Prostate gland (tissue), 2 donors: Measurements from ENCODE around the gene PDE10A. TPM values are rescaled to one million over a fixed set of nuclear protein-coding genes. Genes with fewer than 3 reads are reported as not detected.

Experiments used
- DNase-seq: peaks from one replicate; pipeline ENCODE4 v3.0.0-alpha.2; 2019; ENCODE audit warnings: low spot score
- H3K27ac ChIP-seq, 2 donors: fragments of 200-600 bp; sonication (generic); 2 replicates each; pipeline ENCODE4 v1.5.1; 2017 to 2019
- H3K27me3 ChIP-seq: fragments of 200-600 bp; sonication (generic); replicated peaks from 2 replicates; pipeline ENCODE4 v1.5.1; 2019; ENCODE audit not compliant: insufficient read depth
- H3K36me3 ChIP-seq, 2 donors: fragments of 200-600 bp; sonication (generic); 1 replicate in 1 of 2; 2 replicates in 1 of 2; pipeline versions ENCODE4 v1.5.1 to v1.8.1; 2017 to 2019
- H3K4me1 ChIP-seq: fragments of 200-600 bp; sonication (generic); replicated peaks from 2 replicates; pipeline ENCODE4 v1.5.1; 2019
- H3K4me3 ChIP-seq, 2 donors: fragments of 200-600 bp; sonication (generic); 2 replicates each; pipeline ENCODE4 v1.5.1; 2017 to 2019
- H3K9me3 ChIP-seq: fragments of 200-600 bp; sonication (generic); 2 replicates; pipeline ENCODE4 v1.5.1; 2017
- POLR2A ChIP-seq: fragments of 450-650 bp; IDR thresholded peaks from one replicate; pipeline ENCODE4 v1.6.1; 2016; ENCODE audit warnings: antibody characterized with exemption, mild to moderate bottlenecking
- POLR2AphosphoS5 ChIP-seq: sonication (generic); formaldehyde crosslinking; IDR thresholded peaks from one replicate; pipeline ENCODE4 v1.6.1; 2017; ENCODE audit warnings: antibody characterized with exemption
- WGBS: methylation state at CpG from one replicate; pipeline ENCODE4 v1.1.5; 2018; 5-methylcytosine and 5-hydroxymethylcytosine counted together
- intact Hi-C: fragments of 100-400 bp; cut with DNase I; formaldehyde crosslinking; loops from one replicate; pipeline ENCODE4 v1.14.2; 2022
- total RNA-seq, 2 donors: library from RNA; depleted of rRNA; stranded (reverse); fragments of >200 nt; gene quantifications; one replicate each; pipeline ENCODE4 v1.1.0, GENCODE V29; 2016
- TF ChIP-seq, protein P1 (sequence below), 4 experiments: fragments of 200-600 bp in 2 of 4; fragments of 450-650 bp in 2 of 4; sonication (generic) in 2 of 4; IDR thresholded peaks; 1 replicate in 3 of 4; 2 replicates in 1 of 4; pipeline ENCODE4 v1.5.1; 2016 to 2019; ENCODE audit warnings: antibody characterized with exemption in 4 of 4, mild to moderate bottlenecking in 2 of 4, moderate library complexity in 2 of 4

PDE10A gene
- total RNA-seq, 2 donors from 2014 or later = 9.6 to 13.5 TPM

DNA sequence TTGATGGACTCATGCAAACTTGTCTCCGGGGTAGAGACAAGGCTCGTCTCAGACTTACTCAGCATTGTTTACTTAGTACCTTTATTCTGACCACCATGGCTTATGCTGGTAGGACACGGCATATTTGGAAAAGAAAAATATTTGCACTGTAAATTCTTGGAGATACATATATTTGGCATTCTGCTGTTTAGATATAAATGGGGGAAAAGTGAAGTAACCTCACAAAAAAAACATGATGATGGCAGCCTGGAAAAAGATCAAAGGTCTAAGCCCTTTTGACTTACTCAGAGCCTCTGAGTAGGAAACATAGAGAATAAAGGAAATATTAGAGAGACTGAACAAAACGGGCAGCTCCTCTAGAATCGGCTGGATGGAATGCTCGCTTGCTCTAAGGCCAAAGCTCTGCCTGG, 32.5 kb downstream of the PDE10A start:
- no peak overlapping the region for H3K4me3 ChIP-seq
- no peaks in the 10 kb centered on the region for H3K9me3 ChIP-seq
- no peak for DNase-seq
- no peaks in the 10 kb centered on the region for H3K4me1 ChIP-seq
- WGBS = 48% methylated on average over 6 of the region's 6 CpGs
- TF ChIP-seq POLR2A = no peak
- TF ChIP-seq, protein P1, sequence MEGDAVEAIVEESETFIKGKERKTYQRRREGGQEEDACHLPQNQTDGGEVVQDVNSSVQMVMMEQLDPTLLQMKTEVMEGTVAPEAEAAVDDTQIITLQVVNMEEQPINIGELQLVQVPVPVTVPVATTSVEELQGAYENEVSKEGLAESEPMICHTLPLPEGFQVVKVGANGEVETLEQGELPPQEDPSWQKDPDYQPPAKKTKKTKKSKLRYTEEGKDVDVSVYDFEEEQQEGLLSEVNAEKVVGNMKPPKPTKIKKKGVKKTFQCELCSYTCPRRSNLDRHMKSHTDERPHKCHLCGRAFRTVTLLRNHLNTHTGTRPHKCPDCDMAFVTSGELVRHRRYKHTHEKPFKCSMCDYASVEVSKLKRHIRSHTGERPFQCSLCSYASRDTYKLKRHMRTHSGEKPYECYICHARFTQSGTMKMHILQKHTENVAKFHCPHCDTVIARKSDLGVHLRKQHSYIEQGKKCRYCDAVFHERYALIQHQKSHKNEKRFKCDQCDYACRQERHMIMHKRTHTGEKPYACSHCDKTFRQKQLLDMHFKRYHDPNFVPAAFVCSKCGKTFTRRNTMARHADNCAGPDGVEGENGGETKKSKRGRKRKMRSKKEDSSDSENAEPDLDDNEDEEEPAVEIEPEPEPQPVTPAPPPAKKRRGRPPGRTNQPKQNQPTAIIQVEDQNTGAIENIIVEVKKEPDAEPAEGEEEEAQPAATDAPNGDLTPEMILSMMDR (IDR thresholded peaks at IDR 0.05) = no peak
- no peak for TF ChIP-seq POLR2AphosphoS5
- intact Hi-C loops = no loop called here
- no peaks in the 10 kb centered on the region for H3K36me3 ChIP-seq
- no peak overlapping the region for H3K27ac ChIP-seq
- no peaks in the 10 kb centered on the region for H3K27me3 ChIP-seq

DNA sequence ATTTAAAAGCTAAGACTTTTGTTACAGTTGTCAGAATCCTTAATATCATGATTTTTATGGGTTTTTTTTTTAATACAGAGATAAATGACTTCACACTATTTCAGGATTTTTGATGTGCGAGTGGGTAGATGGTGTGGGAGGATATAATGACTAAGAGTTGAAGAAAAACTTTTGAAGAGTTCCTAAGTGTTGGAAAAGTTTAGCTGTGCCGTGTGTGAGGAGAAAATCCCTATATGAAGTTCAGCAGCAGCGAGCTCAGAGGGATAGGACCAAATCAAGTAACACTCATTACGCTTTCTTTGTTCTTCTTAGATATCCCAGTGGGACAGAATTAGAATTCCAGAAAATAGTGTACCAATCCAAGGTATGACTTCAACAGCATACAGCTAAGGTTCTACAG, 34.1 kb downstream of the PDE10A start:
- 87% methylated on average over 4 of the region's 4 CpGs for WGBS
- Histone ChIP-seq H3K27ac (no peak overlapping the region), H3K4me1 (no peaks in the 10 kb centered on the region), H3K27me3 (no peaks in the 10 kb centered on the region), H3K4me3 (no peak overlapping the region), H3K9me3 (no peaks in the 10 kb centered on the region), H3K36me3 (no peaks in the 10 kb centered on the region)
- TF ChIP-seq, protein P1 (IDR thresholded peaks at IDR 0.05) = no peak
- no peak for TF ChIP-seq POLR2AphosphoS5
- no peak for TF ChIP-seq POLR2A
- DNase-seq = no peak
- intact Hi-C loops = no loop called here

DNA sequence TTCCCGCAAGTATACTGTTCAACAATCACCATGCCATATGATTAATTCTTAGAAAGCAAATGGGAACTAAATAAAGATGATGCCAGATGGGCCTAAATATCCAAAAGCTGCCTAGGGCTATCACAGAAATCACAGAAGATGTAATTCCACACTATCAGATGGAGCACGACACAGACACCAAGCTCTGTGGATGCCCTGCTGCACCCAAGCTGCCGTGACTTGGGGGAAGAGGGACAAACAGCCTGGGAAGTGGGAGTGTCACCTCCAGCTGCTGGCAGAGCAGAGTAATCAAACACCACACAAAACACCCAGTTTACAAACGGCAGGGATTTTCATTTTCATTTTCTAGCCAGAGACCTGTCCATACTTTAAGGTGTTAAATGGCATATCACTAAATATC, 35.7 kb downstream of the PDE10A start:
- no peaks in the 10 kb centered on the region for H3K9me3 ChIP-seq
- H3K4me1 ChIP-seq = no peaks in the 10 kb centered on the region
- no peak for DNase-seq
- no peaks in the 10 kb centered on the region for H3K27me3 ChIP-seq
- TF ChIP-seq POLR2A = no peak
- H3K4me3 ChIP-seq = no peak overlapping the region
- intact Hi-C loops = no loop called here
- H3K27ac ChIP-seq = no peak overlapping the region
- WGBS = 77% methylated on average over 4 of the region's 4 CpGs
- H3K36me3 ChIP-seq = no peaks in the 10 kb centered on the region

DNA sequence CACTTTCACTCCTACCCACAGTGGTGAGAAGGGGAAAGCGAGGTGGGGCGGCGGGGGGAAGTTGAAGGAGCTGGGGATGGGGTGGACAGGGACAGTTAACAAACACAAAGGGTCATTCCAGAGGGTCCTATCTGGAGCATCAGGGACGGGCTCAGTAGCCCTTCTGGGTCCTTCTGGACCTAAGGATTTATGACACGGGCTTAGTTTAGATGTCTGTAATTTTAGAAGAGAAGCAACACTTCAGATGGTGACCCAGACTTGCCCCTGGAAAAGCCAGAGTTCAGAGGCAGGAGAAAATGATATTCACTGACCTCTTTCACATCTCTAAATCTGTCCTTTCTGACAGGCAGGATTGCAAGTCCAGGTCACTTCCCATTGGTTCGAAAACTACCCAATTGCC, 36.3 kb downstream of the PDE10A start:
- DNase-seq = no peak
- TF ChIP-seq, protein P1 (IDR thresholded peaks at IDR 0.05) = no peak
- TF ChIP-seq POLR2A (no peak), POLR2AphosphoS5 (no peak)
- intact Hi-C loops = no loop called here
- Histone ChIP-seq H3K4me3 (no peak overlapping the region), H3K27ac (no peak overlapping the region), H3K9me3 (no peaks in the 10 kb centered on the region), H3K27me3 (no peaks in the 10 kb centered on the region), H3K36me3 (no peaks in the 10 kb centered on the region), H3K4me1 (no peaks in the 10 kb centered on the region)
- WGBS = 66% methylated on average over 6 of the region's 6 CpGs

DNA sequence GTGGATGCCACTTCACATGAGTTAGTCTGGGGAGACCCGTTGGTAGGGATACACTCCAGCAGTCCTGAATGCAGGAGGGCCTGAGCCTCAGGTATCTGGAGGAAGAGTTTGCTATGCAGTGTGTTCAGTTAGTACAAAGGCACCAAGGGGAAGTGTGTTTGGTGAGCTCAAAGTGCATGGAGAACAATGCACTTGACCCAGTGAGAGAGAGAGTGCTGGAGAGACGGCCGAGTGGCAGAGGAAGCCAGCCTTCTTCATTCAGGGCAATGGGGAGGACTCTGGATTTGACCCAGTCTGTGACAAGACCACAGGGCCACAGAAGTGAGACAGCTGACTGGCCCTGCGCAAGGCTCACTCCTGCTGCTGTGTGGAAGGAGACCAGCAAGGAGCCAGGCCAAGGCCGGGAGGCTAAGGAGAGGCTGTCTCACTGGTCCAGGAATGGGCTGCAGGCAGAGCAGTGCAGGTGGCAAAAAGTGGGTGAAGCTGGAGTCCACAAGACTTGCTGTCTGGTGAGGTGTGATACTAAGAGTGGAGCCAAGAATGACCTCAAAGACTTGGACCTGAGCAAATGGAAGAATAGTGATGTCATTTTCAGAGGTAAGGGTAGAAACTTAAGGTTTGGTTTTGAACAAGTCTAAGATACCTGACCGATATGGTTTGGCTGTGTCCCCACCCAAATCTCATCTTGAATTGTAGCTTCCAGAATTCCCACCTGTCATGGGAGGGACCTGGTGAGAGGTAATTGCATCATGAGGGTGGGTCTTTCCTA, 38.0 kb downstream of the PDE10A start:
- TF ChIP-seq POLR2AphosphoS5 (no peak), POLR2A (no peak)
- TF ChIP-seq, protein P1 (IDR thresholded peaks at IDR 0.05) = no peak
- WGBS = 94% methylated on average over 6 of the region's 6 CpGs
- Histone ChIP-seq H3K9me3 (no peaks in the 10 kb centered on the region), H3K36me3 (no peaks in the 10 kb centered on the region), H3K4me3 (no peak overlapping the region), H3K27ac (no peak overlapping the region), H3K4me1 (no peaks in the 10 kb centered on the region), H3K27me3 (no peaks in the 10 kb centered on the region)
- intact Hi-C loops = no loop called here
- no peak for DNase-seq
